Choroid plexus epithelial cell (primary cell): ENCODE results near the gene SLC6A17.

Source experiments
- DNase-seq: peaks from one replicate; pipeline ENCODE4 v3.0.0-alpha.2; 2010; ENCODE audit warnings: low read depth
- H3K4me3 ChIP-seq: 2 replicates; pipeline ENCODE4 v1.5.1; 2011; ENCODE audit warnings: low read depth, mild to moderate bottlenecking, control low read depth, low read length, moderate library complexity
- CTCF ChIP-seq: conservative IDR thresholded peaks from 2 replicates; pipeline ENCODE4 v1.5.1; 2011; ENCODE audit warnings: low read depth, mild to moderate bottlenecking, control low read depth, inconsistent platforms, low read length, moderate library complexity

The SLC6A17 gene

GRCh38 chr1:110205591-110206155 lies 55.4 kb downstream of the SLC6A17 start:
- no peak overlapping the region for H3K4me3 ChIP-seq
- no peak for TF ChIP-seq CTCF
- DNase-seq = no peak

- TF ChIP-seq CTCF = no peak
- H3K4me3 ChIP-seq = no peak overlapping the region
- no peak for DNase-seq
Observed at GRCh38 chr1:110206261-110206920, 56.1 kb downstream of the SLC6A17 start.

GRCh38 chr1:110207831-110208230 lies 57.5 kb downstream of the SLC6A17 start:
- peak; percentile 62 for DNase-seq
- peak; percentile 96 for TF ChIP-seq CTCF
- no peak overlapping the region for H3K4me3 ChIP-seq

- no peak overlapping the region for H3K4me3 ChIP-seq
- TF ChIP-seq CTCF = no peak
- DNase-seq = no peak
Observed at GRCh38 chr1:110208916-110209645, 58.8 kb downstream of the SLC6A17 start.

GRCh38 chr1:110209715-110210603 lies 59.7 kb downstream of the SLC6A17 start, which contains the start of gene KCNC4:
Gene KCNC4 (plus strand): TSS chr1:110210314. CDS start chr1:110211500, 1,186 bp downstream.
- peak within 1 kb of the TSS; percentile 46 for H3K4me3 ChIP-seq
- TF ChIP-seq CTCF = no peak
- DNase-seq = peak; percentile 47

GRCh38 chr1:110210604-110211495 lies 60.6 kb downstream of the SLC6A17 start:
- no peak for TF ChIP-seq CTCF
- peak; percentile 25 for DNase-seq
- peak overlapping the region; percentile 46 for H3K4me3 ChIP-seq
